GM12878 (cell line): Measurements from ENCODE around the gene IRF4. TPM values are rescaled to one million over a fixed set of nuclear protein-coding genes. Genes with fewer than 3 reads are reported as not detected.

Experiments used
- ATAC-seq: fragments of 200-7000 bp; cut with Tn5 transposase; 3 replicates; pipeline ENCODE4 v1.9.1; 2020; ENCODE audit warnings: mild to moderate bottlenecking, moderate library complexity
- BruUV-seq: library from RNA; stranded (reverse); fragments of 400-500 nt; replicated peaks from 2 replicates; lab custom pipeline; 2021; lab: Mats Ljungman, UMichigan
- CTCF ChIA-PET: fragments of 300-600 bp; sonication (Branson Sonifier 250); formaldehyde crosslinking; extraction: SDS; loops from one replicate; lab custom pipeline; 2021; ENCODE audit warnings: inconsistent platforms; lab: Yijun Ruan, JAX
- POLR2A ChIA-PET: fragments of 350-600 bp; formaldehyde crosslinking; extraction: SDS; loops from one replicate; lab custom pipeline; 2021; ENCODE audit warnings: inconsistent platforms; lab: Charles Lee
- RAD21 ChIA-PET: fragments of 300-600 bp; sonication (Branson Sonifier 250); formaldehyde crosslinking; loops from one replicate; lab custom pipeline; 2023; ENCODE audit warnings: antibody characterized with exemption; ENCODE audit not compliant: unreplicated experiment; lab: Charles Lee
- SMC1A ChIA-PET: fragments of 300-600 bp; sonication (Branson Sonifier 250); formaldehyde crosslinking; loops from one replicate; lab custom pipeline; 2023; ENCODE audit not compliant: unreplicated experiment, uncharacterized antibody; lab: Charles Lee
- DNase-seq: peaks from one replicate; pipeline ENCODE4 v3.0.0-alpha.2; 2011; ENCODE audit warnings: low read depth, low spot score
- FAIRE-seq: peaks from 3 replicates; lab custom pipeline; 2011; peaks lifted over from hg19 to GRCh38; lab: Jason Lieb, UNC
- H2AFZ ChIP-seq: 2 replicates; pipeline ENCODE4 v1.6.0; 2011; ENCODE audit warnings: low read depth, low read length, control low read depth; ENCODE audit not compliant: control insufficient read depth
- H3K27ac ChIP-seq: 2 replicates; pipeline ENCODE4 v1.5.1; 2011; ENCODE audit warnings: control low read depth; ENCODE audit not compliant: control insufficient read depth, insufficient read depth
- H3K27me3 ChIP-seq, 2 experiments: replicated peaks in 1 of 2; 2 replicates each; pipeline versions ENCODE4 v1.6.0 to v1.6.1; 2011; ENCODE audit warnings: low read length in 1 of 2; ENCODE audit not compliant: control insufficient read depth in 2 of 2, insufficient read depth in 2 of 2
- H3K36me3 ChIP-seq, 2 experiments: 2 replicates each; pipeline ENCODE4 v1.5.1; 2011; ENCODE audit warnings: low read length in 1 of 2; ENCODE audit not compliant: control insufficient read depth in 2 of 2, insufficient read depth in 2 of 2
- H3K4me1 ChIP-seq: 2 replicates; pipeline ENCODE4 v1.6.1; 2011; ENCODE audit warnings: mild to moderate bottlenecking, low read length, moderate library complexity, mixed read lengths; ENCODE audit not compliant: control insufficient read depth, insufficient read depth
- H3K4me2 ChIP-seq: 2 replicates; pipeline ENCODE4 v1.6.0; 2011; ENCODE audit warnings: control low read depth; ENCODE audit not compliant: control insufficient read depth, insufficient read depth
- H3K4me3 ChIP-seq: fragments of 200-600 bp; sonication (generic); 2 replicates; pipeline ENCODE4 v1.5.1; 2016
- H3K79me2 ChIP-seq: 2 replicates; pipeline ENCODE4 v1.6.0; 2011; ENCODE audit warnings: low read length; ENCODE audit not compliant: control insufficient read depth, insufficient read depth
- H3K9ac ChIP-seq: 2 replicates; pipeline ENCODE4 v1.8.0; 2011; ENCODE audit warnings: low read length, control low read depth, mixed read lengths; ENCODE audit not compliant: control insufficient read depth, insufficient read depth
- H3K9me3 ChIP-seq: replicated peaks from 3 replicates; pipeline ENCODE4 v1.5.1; 2011; ENCODE audit warnings: mild to moderate bottlenecking, low read length; ENCODE audit not compliant: control insufficient read depth, insufficient read depth
- H4K20me1 ChIP-seq: 2 replicates; pipeline ENCODE4 v1.6.0; 2011; ENCODE audit not compliant: control insufficient read depth, insufficient read depth
- BACH1 ChIP-seq: fragments of 450-650 bp; IDR thresholded peaks from 2 replicates; pipeline ENCODE4 v1.6.1; 2017; ENCODE audit warnings: mild to moderate bottlenecking, borderline replicate concordance
- BHLHE40 ChIP-seq, 2 experiments: fragments of 450-650 bp in 1 of 2; IDR thresholded peaks; 2 replicates each; pipeline ENCODE4 v1.6.1; 2011 to 2017; ENCODE audit warnings: low read depth in 2 of 2, borderline replicate concordance in 1 of 2, improper control_type of control experiment in 1 of 2, low read length in 1 of 2, mild to moderate bottlenecking in 1 of 2
- BMI1 ChIP-seq: fragments of 450-650 bp; IDR thresholded peaks from 2 replicates; pipeline ENCODE4 v1.6.1; 2016; ENCODE audit warnings: mild to moderate bottlenecking, moderate library complexity, borderline replicate concordance
- EED ChIP-seq: sonication (generic); IDR thresholded peaks from 2 replicates; pipeline ENCODE4 v1.6.1; 2016; ENCODE audit warnings: antibody characterized with exemption, low read depth
- FOXK2 ChIP-seq: fragments of 450-650 bp; IDR thresholded peaks from 2 replicates; pipeline ENCODE4 v1.6.1; 2017; ENCODE audit warnings: mild to moderate bottlenecking, moderate library complexity
- GATAD2B ChIP-seq: fragments of 450-650 bp; conservative IDR thresholded peaks from 2 replicates; pipeline ENCODE4 v1.6.1; 2017; ENCODE audit warnings: low read depth, mild to moderate bottlenecking, moderate library complexity
- LARP7 ChIP-seq: fragments of 450-650 bp; IDR thresholded peaks from 2 replicates; pipeline ENCODE4 v1.6.1; 2017; ENCODE audit warnings: mild to moderate bottlenecking
- MEF2B ChIP-seq: fragments of 450-650 bp; IDR thresholded peaks from 2 replicates; pipeline ENCODE4 v1.6.1; 2018; ENCODE audit warnings: mild to moderate bottlenecking, moderate library complexity; ENCODE audit not compliant: partially characterized antibody, poor library complexity, severe bottlenecking
- NR2F1 ChIP-seq: fragments of 450-650 bp; conservative IDR thresholded peaks from 2 replicates; pipeline ENCODE4 v1.6.1; 2017; ENCODE audit warnings: mild to moderate bottlenecking
- POLR2AphosphoS5 ChIP-seq: IDR thresholded peaks from 2 replicates; pipeline ENCODE4 v1.6.1; 2011; ENCODE audit warnings: mild to moderate bottlenecking, low read length, inconsistent platforms
- ZBTB4 ChIP-seq: fragments of 450-650 bp; formaldehyde crosslinking; IDR thresholded peaks from 2 replicates; pipeline ENCODE4 v1.4.0; 2022; ENCODE audit warnings: mild to moderate bottlenecking, moderate library complexity
- WGBS: methylation state at CpG from one replicate; pipeline ENCODE4 v1.1.6; 2016; ENCODE audit warnings: low lambda C conversion rate; ENCODE audit not compliant: insufficient replicate concordance, insufficient coverage; ENCODE audit errors: missing lambda C conversion rate; 5-methylcytosine and 5-hydroxymethylcytosine counted together
- in situ Hi-C: fragments of 300-500 bp; cut with MboI; formaldehyde crosslinking; loops from 9 replicates; pipeline ENCODE4 v1.14.3; 2018; ENCODE audit warnings: mixed read lengths
- intact Hi-C: fragments of 100-400 bp; cut with micrococcal nuclease; formaldehyde crosslinking; loops from one replicate; pipeline ENCODE4 v1.14.2; 2022; ENCODE audit not compliant: unreplicated experiment
- polyA plus RNA-seq, 11 experiments: library from polyadenylated mRNA; depleted of rRNA in 4 of 11; unstranded in 6 of 11; stranded (reverse) in 5 of 11; fragments of >200 nt; fragmentation: Nextera tagmentation in 4 of 11; fragmentation: Illumina TruSeq in 1 of 11; extraction: Ambion mirVana in 4 of 11; extraction: Trizol in 1 of 11; gene quantifications; 1 replicate in 1 of 11; 2 replicates in 10 of 11; pipeline versions ENCODE4 v1.2.1 to v1.2.3, GENCODE V29; 2011 to 2016; ENCODE audit warnings: inconsistent platforms in 2 of 11, missing spikeins in 2 of 11, low read depth in 1 of 11
- total RNA-seq, 4 experiments: library from RNA; depleted of rRNA in 3 of 4; stranded (reverse); fragments of >200 nt in 3 of 4; fragmentation: Illumina TruSeq in 1 of 4; extraction: Trizol in 1 of 4; gene quantifications; 2 replicates each; pipeline versions ENCODE4 v1.2.1 to v1.2.3, GENCODE V29; 2013 to 2021

Gene IRF4
- total and polyA plus RNA-seq, 10 of the 15 experiments (the other 5 are each of a cell fraction or from before 2014, with no cell fraction given): 50.0 to 495 (median 257) TPM

- no peaks in the 10 kb centered on the region for H3K79me2 ChIP-seq
- no peak overlapping the region for H2AFZ ChIP-seq
- DNase-seq (no peak), FAIRE-seq (no peak), ATAC-seq (no peak; the same call in 2 of the 3 replicates)
- H4K20me1 ChIP-seq: no peaks in the 10 kb centered on the region
- no TSS peak for BruUV-seq
- ChIA-PET RAD21 (interaction anchor here (0.8 to 1.2 kb wide), 4 partner anchors 8 to 65 kb away, joined by 3 to 5 read pairs (median 4); partner anchors contain the start of gene DUSP22), POLR2A (interaction anchor here (1.0 to 1.2 kb wide), 4 partner anchors 26 to 39 kb away, joined by 3 to 6 read pairs (median 4); partner anchors contain the start of gene IRF4), CTCF (interaction anchor here (0.8 kb wide), 1 partner anchor 8 kb away, joined by 4 read pairs; no protein-coding TSS in a partner anchor), SMC1A (interaction anchor here (0.8 to 9.6 kb wide), 3 partner anchors 23 to 40 kb away, joined by 3 to 230 read pairs (median 3); no protein-coding TSS in a partner anchor)
- TF ChIP-seq MEF2B (peak; percentile 18), BHLHE40 (IDR thresholded peaks at IDR 0.05; ENCODE audit: borderline replicate concordance in 1 of 2, low read depth in 2 of 2, low read length in 1 of 2) (peak; percentile 30 to 59; a peak in 2 of 4 replicates), EED (no peak), FOXK2 (no peak; the same call in 1 of the 2 replicates), LARP7 (0 out of 2 replicates have a peak, but pooled peaks have one; percentile 54), BACH1 (no peak), ZBTB4 (CRISPR knock-in tag) (no peak), GATAD2B (0 out of 2 replicates have a peak, but pooled peaks have one; percentile 39), POLR2AphosphoS5 (0 out of 2 replicates have a peak, but pooled peaks have one; percentile 12), BMI1 (no peak), NR2F1 (0 out of 2 replicates have a peak, but pooled peaks have one; percentile 29)
- no peak overlapping the region for H3K9ac ChIP-seq
- peaks cover 45% of the 10 kb centered on the region for H3K4me1 ChIP-seq
- H3K4me2 ChIP-seq: 0 out of 2 replicates have a peak overlapping the region, but pooled peaks have one; percentile 3
- no peak overlapping the region for H3K4me3 ChIP-seq
- in situ Hi-C loops: no loop called here
- H3K27ac ChIP-seq: peak overlapping the region; percentile 56
- no peaks in the 10 kb centered on the region for H3K27me3 ChIP-seq
- 69% methylated on average over 13 of the region's 13 CpGs for WGBS
- H3K9me3 ChIP-seq: no peaks in the 10 kb centered on the region
- intact Hi-C loops: no loop called here
- no peaks in the 10 kb centered on the region; a peak in 1 of 4 replicates for H3K36me3 ChIP-seq
These were observed 33.7 kb upstream of the IRF4 start for GRCh38 chr6:357791-358341.
